ENCODE results near the gene ERLEC1.

DNA sequence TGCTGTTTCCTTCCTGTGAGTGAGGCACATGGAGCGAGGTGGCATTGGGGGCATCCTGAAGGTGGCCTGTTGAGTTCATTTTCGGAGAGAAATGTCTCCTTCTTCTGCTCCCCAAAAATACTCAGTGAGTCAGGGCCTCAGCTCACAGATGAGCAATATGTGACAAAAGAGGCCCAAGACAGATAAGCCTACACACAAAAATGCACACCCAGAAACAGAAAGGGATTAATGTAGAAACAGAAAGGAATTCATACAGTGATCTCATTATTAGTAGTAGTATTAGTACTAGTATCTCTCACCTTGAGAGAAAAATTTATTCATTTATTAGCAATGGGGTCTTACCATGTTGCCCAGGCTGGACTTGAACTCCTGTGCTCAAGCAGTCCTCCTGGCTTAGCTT lies 67.8 kb downstream of the ERLEC1 start:
- TF ChIP-seq, protein P1, sequence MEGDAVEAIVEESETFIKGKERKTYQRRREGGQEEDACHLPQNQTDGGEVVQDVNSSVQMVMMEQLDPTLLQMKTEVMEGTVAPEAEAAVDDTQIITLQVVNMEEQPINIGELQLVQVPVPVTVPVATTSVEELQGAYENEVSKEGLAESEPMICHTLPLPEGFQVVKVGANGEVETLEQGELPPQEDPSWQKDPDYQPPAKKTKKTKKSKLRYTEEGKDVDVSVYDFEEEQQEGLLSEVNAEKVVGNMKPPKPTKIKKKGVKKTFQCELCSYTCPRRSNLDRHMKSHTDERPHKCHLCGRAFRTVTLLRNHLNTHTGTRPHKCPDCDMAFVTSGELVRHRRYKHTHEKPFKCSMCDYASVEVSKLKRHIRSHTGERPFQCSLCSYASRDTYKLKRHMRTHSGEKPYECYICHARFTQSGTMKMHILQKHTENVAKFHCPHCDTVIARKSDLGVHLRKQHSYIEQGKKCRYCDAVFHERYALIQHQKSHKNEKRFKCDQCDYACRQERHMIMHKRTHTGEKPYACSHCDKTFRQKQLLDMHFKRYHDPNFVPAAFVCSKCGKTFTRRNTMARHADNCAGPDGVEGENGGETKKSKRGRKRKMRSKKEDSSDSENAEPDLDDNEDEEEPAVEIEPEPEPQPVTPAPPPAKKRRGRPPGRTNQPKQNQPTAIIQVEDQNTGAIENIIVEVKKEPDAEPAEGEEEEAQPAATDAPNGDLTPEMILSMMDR (IDR thresholded peaks at IDR 0.05; ENCODE audit: low read depth, low read length): no peak
- no peak for TF ChIP-seq POLR2A (IDR thresholded peaks at IDR 0.05; ENCODE audit: extremely low read depth, insufficient read length)

All from NB4 (cell line).